ENCODE results near the gene DDX24. TPM values are rescaled to one million over a fixed set of nuclear protein-coding genes. Genes with fewer than 3 reads are reported as not detected.

DDX24 gene
- total RNA-seq, 6 experiments from 2014 or later: 167 to 191 (median 187) TPM

DNA sequence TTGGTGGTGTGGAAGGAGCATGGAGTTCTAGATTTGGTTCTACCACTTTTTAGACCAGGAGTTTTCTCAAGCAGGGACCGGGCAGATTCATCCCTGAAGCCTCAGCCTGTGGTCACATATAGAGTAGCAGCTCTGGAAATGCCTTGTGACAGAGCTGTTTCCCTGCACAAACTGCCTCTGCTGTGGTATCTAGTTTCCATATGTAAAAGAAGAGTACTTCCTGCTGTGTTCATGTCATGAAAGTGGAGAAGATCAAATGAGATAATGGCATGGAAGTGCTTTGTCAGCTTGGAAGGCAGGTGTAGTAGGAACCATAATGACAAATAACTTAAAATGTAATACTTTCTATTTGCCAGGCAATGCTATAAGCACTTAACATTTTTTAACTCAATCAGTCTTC lies 28.8 kb downstream of the DDX24 start:
- Mint-ChIP-seq H3K27me3 (ENCODE audit: insufficient read depth) (no peaks in the 10 kb centered on the region; the same call in 1 of the 2 replicates), H3K4me1 (ENCODE audit: low read depth) (no peaks in the 10 kb centered on the region), H3K27ac (no peak overlapping the region), H3K9me3 (no peaks in the 10 kb centered on the region), H3K4me3 (no peak overlapping the region), H3K36me3 (ENCODE audit: low read depth) (peaks cover 46% of the 10 kb centered on the region)
- no peak for DNase-seq
- TF ChIP-seq, protein P1, sequence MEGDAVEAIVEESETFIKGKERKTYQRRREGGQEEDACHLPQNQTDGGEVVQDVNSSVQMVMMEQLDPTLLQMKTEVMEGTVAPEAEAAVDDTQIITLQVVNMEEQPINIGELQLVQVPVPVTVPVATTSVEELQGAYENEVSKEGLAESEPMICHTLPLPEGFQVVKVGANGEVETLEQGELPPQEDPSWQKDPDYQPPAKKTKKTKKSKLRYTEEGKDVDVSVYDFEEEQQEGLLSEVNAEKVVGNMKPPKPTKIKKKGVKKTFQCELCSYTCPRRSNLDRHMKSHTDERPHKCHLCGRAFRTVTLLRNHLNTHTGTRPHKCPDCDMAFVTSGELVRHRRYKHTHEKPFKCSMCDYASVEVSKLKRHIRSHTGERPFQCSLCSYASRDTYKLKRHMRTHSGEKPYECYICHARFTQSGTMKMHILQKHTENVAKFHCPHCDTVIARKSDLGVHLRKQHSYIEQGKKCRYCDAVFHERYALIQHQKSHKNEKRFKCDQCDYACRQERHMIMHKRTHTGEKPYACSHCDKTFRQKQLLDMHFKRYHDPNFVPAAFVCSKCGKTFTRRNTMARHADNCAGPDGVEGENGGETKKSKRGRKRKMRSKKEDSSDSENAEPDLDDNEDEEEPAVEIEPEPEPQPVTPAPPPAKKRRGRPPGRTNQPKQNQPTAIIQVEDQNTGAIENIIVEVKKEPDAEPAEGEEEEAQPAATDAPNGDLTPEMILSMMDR (IDR thresholded peaks at IDR 0.05): no peak

DNA sequence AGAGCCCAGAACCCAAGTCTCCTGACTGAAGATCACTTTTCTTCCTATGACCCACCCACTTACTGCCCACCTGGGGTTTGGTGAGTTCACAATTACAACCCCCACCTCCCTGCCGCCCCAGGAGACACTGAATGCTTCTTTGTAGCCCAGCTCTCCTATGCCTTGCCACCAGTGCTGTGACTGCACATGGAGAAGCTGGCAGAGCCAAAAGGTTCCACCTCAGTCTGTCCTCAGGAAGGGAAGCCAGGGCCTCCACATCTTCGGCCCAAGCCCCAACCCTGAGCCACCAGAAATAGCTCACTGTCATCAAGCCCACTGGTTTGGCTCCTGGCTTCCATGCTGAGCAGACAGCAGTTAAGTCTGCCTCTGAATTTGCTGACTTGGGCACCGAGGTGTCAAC lies 29.2 kb downstream of the DDX24 start:
- Mint-ChIP-seq H3K36me3 (ENCODE audit: low read depth) (peaks cover 45% of the 10 kb centered on the region), H3K27me3 (ENCODE audit: insufficient read depth) (no peaks in the 10 kb centered on the region; the same call in 1 of the 2 replicates), H3K4me3 (no peak overlapping the region), H3K4me1 (ENCODE audit: low read depth) (no peaks in the 10 kb centered on the region), H3K27ac (no peak overlapping the region), H3K9me3 (no peaks in the 10 kb centered on the region)
- no peak for DNase-seq
- TF ChIP-seq, protein P1 (IDR thresholded peaks at IDR 0.05): no peak

DNA sequence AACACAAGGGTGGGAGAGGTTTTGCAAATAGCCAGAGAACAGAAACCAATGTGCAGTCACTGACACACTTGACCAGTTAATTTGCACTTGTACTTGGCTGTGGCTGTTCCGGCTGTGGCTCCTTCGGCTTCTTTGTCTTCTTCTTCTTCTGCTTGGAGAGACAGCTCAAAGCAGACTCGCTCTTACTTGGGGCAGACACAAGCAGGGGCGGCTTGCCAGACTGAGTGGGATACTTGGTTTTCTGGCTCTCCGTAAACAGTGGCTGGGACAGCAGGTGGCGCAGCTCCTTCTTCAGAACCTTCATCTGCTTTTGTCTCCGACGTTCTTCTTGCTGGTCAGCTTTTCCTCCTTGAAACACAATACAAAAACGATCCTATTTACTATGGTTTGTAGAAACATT lies 29.9 kb downstream of the DDX24 start:
- H3K27me3 Mint-ChIP-seq (ENCODE audit: insufficient read depth): no peaks in the 10 kb centered on the region; the same call in 1 of the 2 replicates
- H3K27ac Mint-ChIP-seq: peak overlapping the region; percentile 19; the same call in 1 of the 2 replicates
- no peak overlapping the region for H3K4me3 Mint-ChIP-seq
- DNase-seq: no peak
- no peaks in the 10 kb centered on the region for H3K4me1 Mint-ChIP-seq (ENCODE audit: low read depth)
- H3K9me3 Mint-ChIP-seq: no peaks in the 10 kb centered on the region
- TF ChIP-seq, protein P1 (IDR thresholded peaks at IDR 0.05): peak; percentile 56
- peaks cover 42% of the 10 kb centered on the region for H3K36me3 Mint-ChIP-seq (ENCODE audit: low read depth)

GRCh38 chr14:94050231-94050880 lies 30.6 kb downstream of the DDX24 start:
- Mint-ChIP-seq H3K4me3 (no peak overlapping the region; the same call in 1 of the 2 replicates), H3K4me1 (ENCODE audit: low read depth) (no peaks in the 10 kb centered on the region), H3K9me3 (no peaks in the 10 kb centered on the region), H3K27ac (no peak overlapping the region), H3K27me3 (ENCODE audit: insufficient read depth) (no peaks in the 10 kb centered on the region; the same call in 1 of the 2 replicates), H3K36me3 (ENCODE audit: low read depth) (peaks cover 36% of the 10 kb centered on the region)
- DNase-seq: no peak
- TF ChIP-seq, protein P1 (IDR thresholded peaks at IDR 0.05): no peak

- no peak for DNase-seq
- Mint-ChIP-seq H3K27ac (no peak overlapping the region), H3K9me3 (no peaks in the 10 kb centered on the region), H3K36me3 (ENCODE audit: low read depth) (peaks cover 34% of the 10 kb centered on the region), H3K4me3 (no peak overlapping the region), H3K27me3 (ENCODE audit: insufficient read depth) (no peaks in the 10 kb centered on the region; the same call in 1 of the 2 replicates), H3K4me1 (ENCODE audit: low read depth) (no peaks in the 10 kb centered on the region)
- TF ChIP-seq, protein P1 (IDR thresholded peaks at IDR 0.05): no peak
Measured at GRCh38 chr14:94049625-94050023, 31.4 kb downstream of the DDX24 start.
